C4-2B (cell line): ENCODE measurements around the gene SGMS2.

Source experiments
- ZFX ChIP-seq: fragments of 450-650 bp; IDR thresholded peaks from 2 replicates; pipeline ENCODE4 v1.6.1; 2017
- TF ChIP-seq, protein P1 (sequence below): fragments of 450-650 bp; conservative IDR thresholded peaks from 2 replicates; pipeline ENCODE4 v1.5.1; 2017; ENCODE audit warnings: mild to moderate bottlenecking

- TF ChIP-seq, protein P1, sequence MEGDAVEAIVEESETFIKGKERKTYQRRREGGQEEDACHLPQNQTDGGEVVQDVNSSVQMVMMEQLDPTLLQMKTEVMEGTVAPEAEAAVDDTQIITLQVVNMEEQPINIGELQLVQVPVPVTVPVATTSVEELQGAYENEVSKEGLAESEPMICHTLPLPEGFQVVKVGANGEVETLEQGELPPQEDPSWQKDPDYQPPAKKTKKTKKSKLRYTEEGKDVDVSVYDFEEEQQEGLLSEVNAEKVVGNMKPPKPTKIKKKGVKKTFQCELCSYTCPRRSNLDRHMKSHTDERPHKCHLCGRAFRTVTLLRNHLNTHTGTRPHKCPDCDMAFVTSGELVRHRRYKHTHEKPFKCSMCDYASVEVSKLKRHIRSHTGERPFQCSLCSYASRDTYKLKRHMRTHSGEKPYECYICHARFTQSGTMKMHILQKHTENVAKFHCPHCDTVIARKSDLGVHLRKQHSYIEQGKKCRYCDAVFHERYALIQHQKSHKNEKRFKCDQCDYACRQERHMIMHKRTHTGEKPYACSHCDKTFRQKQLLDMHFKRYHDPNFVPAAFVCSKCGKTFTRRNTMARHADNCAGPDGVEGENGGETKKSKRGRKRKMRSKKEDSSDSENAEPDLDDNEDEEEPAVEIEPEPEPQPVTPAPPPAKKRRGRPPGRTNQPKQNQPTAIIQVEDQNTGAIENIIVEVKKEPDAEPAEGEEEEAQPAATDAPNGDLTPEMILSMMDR = no peak
- TF ChIP-seq ZFX = no peak
Observed at GRCh38 chr4:107896646-107897045, 71.9 kb downstream of the SGMS2 start.
